Type B pancreatic cell (in vitro differentiated cells): ENCODE results near the gene KCNG2. TPM values are rescaled to one million over a fixed set of nuclear protein-coding genes. Genes with fewer than 3 reads are reported as not detected.
A peak's percentile ranks its signal among the peaks of the same experiment; 100 is the strongest.

Experiments
- DNase-seq: peaks from one replicate; pipeline ENCODE4 v3.0.0; 2021; ENCODE audit warnings: mixed read lengths; ENCODE audit not compliant: unreplicated experiment; ENCODE audit errors: extremely low spot score
- H3K27ac Mint-ChIP-seq: 2 replicates; pipeline ENCODE4 v1.8.0; 2021; ENCODE audit warnings: mild to moderate bottlenecking, mixed read lengths
- H3K27me3 Mint-ChIP-seq: 2 replicates; pipeline ENCODE4 v1.8.0; 2021; ENCODE audit warnings: mixed read lengths
- H3K36me3 Mint-ChIP-seq: 2 replicates; pipeline ENCODE4 v1.8.0; 2021; ENCODE audit warnings: mixed read lengths
- H3K4me1 Mint-ChIP-seq: one replicate; pipeline ENCODE4 v1.8.0; 2021; ENCODE audit warnings: mixed read lengths; ENCODE audit not compliant: unreplicated experiment
- H3K4me3 Mint-ChIP-seq: 2 replicates; pipeline ENCODE4 v1.8.0; 2021; ENCODE audit warnings: mild to moderate bottlenecking, mixed read lengths
- H3K9me3 Mint-ChIP-seq: 2 replicates; pipeline ENCODE4 v1.8.0; 2021; ENCODE audit warnings: mixed read lengths
- CTCF ChIP-seq: fragments of 200-600 bp; sonication (generic); conservative IDR thresholded peaks from 2 replicates; pipeline ENCODE4 v1.5.0; 2021; ENCODE audit warnings: antibody characterized with exemption, mild to moderate bottlenecking
- total RNA-seq: library from RNA; stranded (reverse); gene quantifications from 2 replicates; pipeline ENCODE4 v1.2.1, GENCODE V29; 2021; ENCODE audit warnings: low replicate concordance

The KCNG2 gene
- total RNA-seq, 1 donor from 2014 or later: 0.29 TPM

GRCh38 chr18:79900610-79901570, 103.2 kb downstream of the KCNG2 start:
- Mint-ChIP-seq H3K27ac (no peak overlapping the region), H3K4me3 (no peak overlapping the region), H3K4me1 (no peaks in the 10 kb centered on the region), H3K9me3 (peaks cover 5% of the 10 kb centered on the region), H3K36me3 (peaks cover 29% of the 10 kb centered on the region), H3K27me3 (no peaks in the 10 kb centered on the region)
- TF ChIP-seq CTCF: no peak
- DNase-seq: peak; percentile 42

GRCh38 chr18:79901665-79902064, 103.9 kb downstream of the KCNG2 start:
- Mint-ChIP-seq H3K36me3 (peaks cover 33% of the 10 kb centered on the region), H3K27me3 (no peaks in the 10 kb centered on the region), H3K4me1 (no peaks in the 10 kb centered on the region), H3K4me3 (no peak overlapping the region), H3K27ac (no peak overlapping the region), H3K9me3 (peaks cover 5% of the 10 kb centered on the region)
- no peak for TF ChIP-seq CTCF
- DNase-seq: no peak

GRCh38 chr18:79902075-79902474, 104.3 kb downstream of the KCNG2 start:
- peaks cover 30% of the 10 kb centered on the region for H3K36me3 Mint-ChIP-seq

GRCh38 chr18:79902640-79903039, 104.9 kb downstream of the KCNG2 start:
- Mint-ChIP-seq H3K27me3 (no peaks in the 10 kb centered on the region), H3K4me1 (no peaks in the 10 kb centered on the region), H3K36me3 (peaks cover 25% of the 10 kb centered on the region), H3K4me3 (no peak overlapping the region), H3K9me3 (no peaks in the 10 kb centered on the region), H3K27ac (no peak overlapping the region)
- TF ChIP-seq CTCF: no peak
- DNase-seq: no peak

More at GRCh38 chr18:79902075-79902474, 104.3 kb downstream of the KCNG2 start:
- H3K27ac Mint-ChIP-seq: no peak overlapping the region
- H3K4me1 Mint-ChIP-seq: no peaks in the 10 kb centered on the region
- no peak for DNase-seq
- peaks cover 2% of the 10 kb centered on the region for H3K9me3 Mint-ChIP-seq
- TF ChIP-seq CTCF: no peak
- no peak overlapping the region for H3K4me3 Mint-ChIP-seq
- H3K27me3 Mint-ChIP-seq: no peaks in the 10 kb centered on the region

GRCh38 chr18:79903071-79903635, 105.4 kb downstream of the KCNG2 start:
- H3K9me3 Mint-ChIP-seq: peaks cover under 1% of the 10 kb centered on the region
- no peaks in the 10 kb centered on the region for H3K4me1 Mint-ChIP-seq
- H3K36me3 Mint-ChIP-seq: peaks cover 30% of the 10 kb centered on the region
- H3K4me3 Mint-ChIP-seq: no peak overlapping the region
- no peak for TF ChIP-seq CTCF
- no peak overlapping the region for H3K27ac Mint-ChIP-seq
- DNase-seq: no peak
- no peaks in the 10 kb centered on the region for H3K27me3 Mint-ChIP-seq
